HG03108 (cell line): ENCODE results near the gene TMEM243.

Experiments used
- ATAC-seq: cut with Tn5 transposase; IDR thresholded peaks from one replicate; pipeline ENCODE4 v1.9.1; 2021; ENCODE audit warnings: moderate library complexity; ENCODE audit not compliant: unreplicated experiment

TMEM243 gene

DNA sequence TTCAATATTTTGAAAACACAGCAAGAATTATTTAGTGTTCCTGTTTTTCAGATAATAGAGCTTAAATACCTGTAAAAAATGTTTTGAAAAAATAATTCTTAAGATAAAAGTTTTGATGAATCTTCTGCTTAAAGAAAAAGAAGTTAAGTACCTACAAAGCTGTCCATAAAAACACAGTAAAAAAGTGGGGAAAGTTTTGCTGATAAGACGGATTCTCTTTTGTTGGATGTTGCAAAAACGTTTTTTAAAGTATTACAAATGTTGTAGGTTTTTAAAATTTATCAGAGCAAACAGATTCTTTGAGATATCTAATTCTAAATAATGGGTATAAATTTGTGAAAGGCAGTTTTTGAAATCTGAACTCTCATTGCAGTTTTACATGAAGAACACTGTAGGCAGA is 55.1 kb downstream of the TMEM243 start:
- no peak for ATAC-seq

GRCh38 chr7:87159538-87159937 is 60.0 kb downstream of the TMEM243 start:
- no peak for ATAC-seq

GRCh38 chr7:87156709-87157108 is 62.8 kb downstream of the TMEM243 start:
- no peak for ATAC-seq

GRCh38 chr7:87155788-87156187 is 63.7 kb downstream of the TMEM243 start:
- no peak for ATAC-seq

GRCh38 chr7:87154569-87154968 is 65.0 kb downstream of the TMEM243 start:
- no peak for ATAC-seq

GRCh38 chr7:87154166-87154565 is 65.4 kb downstream of the TMEM243 start:
- no peak for ATAC-seq

GRCh38 chr7:87152897-87153641 is 66.5 kb downstream of the TMEM243 start:
- peak; percentile 8 for ATAC-seq

DNA sequence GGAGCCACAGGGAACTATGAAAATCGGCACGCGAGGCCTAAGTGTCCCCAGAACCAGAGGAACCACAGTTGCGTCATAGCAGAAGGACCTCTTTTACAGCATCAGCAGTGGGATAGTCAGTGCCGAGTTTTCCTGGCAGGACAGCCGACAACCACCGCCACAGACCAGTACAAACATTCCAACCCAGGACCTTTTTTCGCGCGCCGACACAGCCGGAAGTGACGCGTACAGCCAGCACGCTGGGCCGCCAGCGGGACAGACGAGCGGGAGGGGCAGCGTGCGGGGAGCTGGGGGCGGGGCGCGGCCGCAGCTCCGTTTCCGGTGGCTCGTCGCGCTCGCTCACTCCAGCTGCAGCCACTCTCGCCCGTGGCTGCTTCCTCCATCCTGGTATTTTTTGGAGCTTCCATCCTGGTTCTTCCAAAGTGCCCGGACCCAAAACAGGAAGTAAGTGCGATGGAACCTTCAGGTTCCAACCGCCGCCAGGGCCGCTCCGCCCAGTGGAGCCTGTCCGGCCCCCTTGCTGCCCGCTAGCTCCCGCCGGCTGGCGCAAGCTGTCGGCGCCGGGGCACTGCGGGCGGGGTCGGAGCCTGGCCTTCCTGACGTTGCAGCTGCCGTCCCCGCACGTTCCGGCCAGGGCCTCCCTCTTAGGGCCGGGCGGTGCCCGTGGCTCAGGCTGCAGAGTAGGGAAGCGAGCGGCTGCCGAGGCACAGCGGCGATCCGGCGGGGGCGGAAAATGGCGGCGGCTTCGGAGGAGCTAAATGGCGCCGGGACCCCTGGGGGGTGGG is 67.2 kb downstream of the TMEM243 start, which contains the start of gene DMTF1:
TSS of gene DMTF1 (plus strand) at position 342 of the 785 bp plus-strand sequence. CDS start 12,489 bp downstream, outside the sequence.
- peak; percentile 85 for ATAC-seq

- ATAC-seq: peak; percentile 1
Measured at GRCh38 chr7:87151729-87152111, 67.8 kb downstream of the TMEM243 start.

DNA sequence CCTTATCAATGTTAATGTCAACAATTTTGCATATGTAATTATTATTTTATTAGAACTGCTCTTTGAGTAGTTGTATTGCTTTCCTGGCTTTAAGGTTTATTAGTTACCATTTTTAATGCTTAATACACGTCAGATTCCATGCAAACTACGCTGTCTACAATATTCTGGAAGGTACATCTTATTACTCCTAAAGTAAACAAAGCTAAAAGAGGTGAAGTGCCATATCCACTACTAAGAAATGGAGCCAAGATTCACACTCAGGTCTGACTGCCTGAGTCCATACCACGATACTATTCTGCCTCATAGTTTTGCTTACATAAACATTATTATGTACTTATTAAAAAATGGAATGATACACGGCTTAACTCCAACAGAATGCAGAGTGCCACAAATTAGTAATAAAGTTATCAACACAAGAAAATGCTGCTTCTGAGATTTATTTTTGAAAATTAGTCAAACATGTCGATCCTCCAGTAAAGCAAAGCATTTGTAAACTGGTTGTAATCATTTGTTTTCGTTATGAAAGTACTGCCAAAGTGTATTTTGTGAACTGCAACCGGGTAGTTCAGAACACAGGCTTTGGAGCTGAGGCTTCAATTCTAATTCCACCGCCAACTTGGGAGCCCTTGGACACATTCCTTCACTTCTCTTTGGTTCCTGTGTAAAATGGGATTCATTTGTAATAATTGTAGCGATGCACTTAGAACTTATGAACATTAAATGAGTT is 68.4 kb downstream of the TMEM243 start:
- ATAC-seq: no peak

GRCh38 chr7:87148332-87148955 is 71.1 kb downstream of the TMEM243 start:
- ATAC-seq: no peak

DNA sequence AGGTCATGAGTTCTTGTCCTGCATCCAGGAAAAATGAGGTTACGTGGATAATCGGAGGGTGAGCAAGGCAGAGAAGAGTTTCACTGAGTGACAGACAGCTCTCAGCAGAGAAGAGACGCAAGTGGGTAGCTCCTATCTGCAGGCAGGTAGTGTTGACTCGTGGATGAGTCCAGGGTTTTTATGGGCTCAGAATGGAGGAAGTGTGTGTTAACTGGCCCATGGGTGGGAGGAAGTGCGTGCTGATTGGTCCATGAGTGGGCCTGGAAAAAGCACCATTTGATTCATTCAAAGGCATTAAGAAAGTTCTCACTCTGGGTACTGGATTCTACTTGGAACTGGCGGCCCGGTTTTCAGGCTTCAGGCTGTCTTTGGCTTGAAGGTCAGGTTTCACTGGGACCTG is 72.0 kb downstream of the TMEM243 start:
- ATAC-seq: no peak

GRCh38 chr7:87146740-87147386 is 72.7 kb downstream of the TMEM243 start:
- no peak for ATAC-seq
